ENCODE data around the gene HFE.

Gene HFE

GRCh38 chr6:26104457-26105108 lies 17.4 kb downstream of the HFE start:
- no peak; the same call in 1 of the 2 replicates for TF ChIP-seq GLIS3 (CRISPR knock-in tag; IDR thresholded peaks at IDR 0.05)
- no peak for TF ChIP-seq TOX (CRISPR knock-in tag; IDR thresholded peaks at IDR 0.05; ENCODE audit: borderline replicate concordance)
- no peak for TF ChIP-seq CSDC2 (CRISPR knock-in tag; IDR thresholded peaks at IDR 0.05)
- TF ChIP-seq, protein P1, sequence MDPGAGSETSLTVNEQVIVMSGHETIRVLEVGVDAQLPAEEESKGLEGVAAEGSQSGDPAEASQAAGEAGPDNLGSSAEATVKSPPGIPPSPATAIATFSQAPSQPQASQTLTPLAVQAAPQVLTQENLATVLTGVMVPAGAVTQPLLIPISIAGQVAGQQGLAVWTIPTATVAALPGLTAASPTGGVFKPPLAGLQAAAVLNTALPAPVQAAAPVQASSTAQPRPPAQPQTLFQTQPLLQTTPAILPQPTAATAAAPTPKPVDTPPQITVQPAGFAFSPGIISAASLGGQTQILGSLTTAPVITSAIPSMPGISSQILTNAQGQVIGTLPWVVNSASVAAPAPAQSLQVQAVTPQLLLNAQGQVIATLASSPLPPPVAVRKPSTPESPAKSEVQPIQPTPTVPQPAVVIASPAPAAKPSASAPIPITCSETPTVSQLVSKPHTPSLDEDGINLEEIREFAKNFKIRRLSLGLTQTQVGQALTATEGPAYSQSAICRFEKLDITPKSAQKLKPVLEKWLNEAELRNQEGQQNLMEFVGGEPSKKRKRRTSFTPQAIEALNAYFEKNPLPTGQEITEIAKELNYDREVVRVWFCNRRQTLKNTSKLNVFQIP (CRISPR knock-in tag; IDR thresholded peaks at IDR 0.05; ENCODE audit: borderline replicate concordance, low read depth) = no peak
- no peak for TF ChIP-seq ISL1 (CRISPR knock-in tag; IDR thresholded peaks at IDR 0.05)
- TF ChIP-seq ESRRG (CRISPR knock-in tag; IDR thresholded peaks at IDR 0.05) = no peak
- no peak for TF ChIP-seq ZFP3 (CRISPR knock-in tag; IDR thresholded peaks at IDR 0.05)
- no peak for TF ChIP-seq SNAI2 (CRISPR knock-in tag; IDR thresholded peaks at IDR 0.05)
- TF ChIP-seq ZNF565 (CRISPR knock-in tag; conservative IDR thresholded peaks at IDR 0.05; ENCODE audit: low read depth) = no peak
- no peak for TF ChIP-seq TCF4 (CRISPR knock-in tag; IDR thresholded peaks at IDR 0.05; ENCODE audit: borderline replicate concordance)
- no peak for TF ChIP-seq PATZ1 (CRISPR knock-in tag; IDR thresholded peaks at IDR 0.05; ENCODE audit: borderline replicate concordance)
- TF ChIP-seq BACH2 (CRISPR knock-in tag; IDR thresholded peaks at IDR 0.05; ENCODE audit: borderline replicate concordance) = no peak
- no peak for TF ChIP-seq RARB (CRISPR knock-in tag; IDR thresholded peaks at IDR 0.05)
- no peak for TF ChIP-seq ZC3H10 (CRISPR knock-in tag; IDR thresholded peaks at IDR 0.05)
- TF ChIP-seq ZFP30 (CRISPR knock-in tag; IDR thresholded peaks at IDR 0.05) = no peak
- no peak for TF ChIP-seq PPARA (CRISPR knock-in tag; IDR thresholded peaks at IDR 0.05; ENCODE audit: borderline replicate concordance)
- ATAC-seq = peak; percentile 13

- TF ChIP-seq ISL1 (CRISPR knock-in tag; IDR thresholded peaks at IDR 0.05) (no peak), ZNF8 (CRISPR knock-in tag; IDR thresholded peaks at IDR 0.05) (no peak), TSHZ2 (CRISPR knock-in tag; IDR thresholded peaks at IDR 0.05) (no peak), ZFP30 (CRISPR knock-in tag; IDR thresholded peaks at IDR 0.05) (no peak), ESRRG (CRISPR knock-in tag; IDR thresholded peaks at IDR 0.05) (no peak), CSDC2 (CRISPR knock-in tag; IDR thresholded peaks at IDR 0.05) (no peak), ZNF565 (CRISPR knock-in tag; conservative IDR thresholded peaks at IDR 0.05; ENCODE audit: low read depth) (no peak), GLIS3 (CRISPR knock-in tag; IDR thresholded peaks at IDR 0.05) (no peak), OSR1 (CRISPR knock-in tag; IDR thresholded peaks at IDR 0.05) (no peak), RARB (CRISPR knock-in tag; IDR thresholded peaks at IDR 0.05) (no peak), TOX (CRISPR knock-in tag; IDR thresholded peaks at IDR 0.05; ENCODE audit: borderline replicate concordance) (no peak), PATZ1 (CRISPR knock-in tag; IDR thresholded peaks at IDR 0.05; ENCODE audit: borderline replicate concordance) (no peak), SNAI2 (CRISPR knock-in tag; IDR thresholded peaks at IDR 0.05) (no peak), PPARA (CRISPR knock-in tag; IDR thresholded peaks at IDR 0.05; ENCODE audit: borderline replicate concordance) (no peak), ZC3H10 (CRISPR knock-in tag; IDR thresholded peaks at IDR 0.05) (no peak)
- TF ChIP-seq, protein P1 (CRISPR knock-in tag; IDR thresholded peaks at IDR 0.05; ENCODE audit: borderline replicate concordance, low read depth) = no peak
- TF ChIP-seq, protein P2, sequence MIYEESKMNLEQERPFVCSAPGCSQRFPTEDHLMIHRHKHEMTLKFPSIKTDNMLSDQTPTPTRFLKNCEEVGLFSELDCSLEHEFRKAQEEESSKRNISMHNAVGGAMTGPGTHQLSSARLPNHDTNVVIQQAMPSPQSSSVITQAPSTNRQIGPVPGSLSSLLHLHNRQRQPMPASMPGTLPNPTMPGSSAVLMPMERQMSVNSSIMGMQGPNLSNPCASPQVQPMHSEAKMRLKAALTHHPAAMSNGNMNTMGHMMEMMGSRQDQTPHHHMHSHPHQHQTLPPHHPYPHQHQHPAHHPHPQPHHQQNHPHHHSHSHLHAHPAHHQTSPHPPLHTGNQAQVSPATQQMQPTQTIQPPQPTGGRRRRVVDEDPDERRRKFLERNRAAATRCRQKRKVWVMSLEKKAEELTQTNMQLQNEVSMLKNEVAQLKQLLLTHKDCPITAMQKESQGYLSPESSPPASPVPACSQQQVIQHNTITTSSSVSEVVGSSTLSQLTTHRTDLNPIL (CRISPR knock-in tag; IDR thresholded peaks at IDR 0.05; ENCODE audit: low read depth) = no peak
- no peak; the same call in 2 of the 3 replicates for ATAC-seq
Measured at GRCh38 chr6:26105109-26105730, 18.0 kb downstream of the HFE start.
